Measurements from ENCODE around the gene MGA. TPM values are rescaled to one million over a fixed set of nuclear protein-coding genes. Genes with fewer than 3 reads are reported as not detected.
A peak's percentile ranks its signal among the peaks of the same experiment; 100 is the strongest.

MGA gene
- total RNA-seq, 1 donor from 2014 or later = 38.3 TPM

- no peaks in the 10 kb centered on the region for H3K27me3 Mint-ChIP-seq (ENCODE audit: low read depth)
- no peak overlapping the region for H3K4me3 Mint-ChIP-seq (ENCODE audit: unreplicated experiment)
- no peaks in the 10 kb centered on the region for H3K9me3 Mint-ChIP-seq (ENCODE audit: low read depth)
- peaks cover 16% of the 10 kb centered on the region for H3K4me1 Mint-ChIP-seq (ENCODE audit: low read depth)
- no peak for DNase-seq (ENCODE audit: low spot score)
- TF ChIP-seq CTCF (IDR thresholded peaks at IDR 0.05) = no peak
- H3K36me3 Mint-ChIP-seq (ENCODE audit: low read depth) = peaks cover 1% of the 10 kb centered on the region
- H3K27ac Mint-ChIP-seq (ENCODE audit: unreplicated experiment) = no peak overlapping the region
Measured at GRCh38 chr15:41675337-41675736, 15.1 kb downstream of the MGA start.

- TF ChIP-seq CTCF (IDR thresholded peaks at IDR 0.05) = no peak
- H3K9me3 Mint-ChIP-seq (ENCODE audit: low read depth) = no peaks in the 10 kb centered on the region
- no peaks in the 10 kb centered on the region for H3K27me3 Mint-ChIP-seq (ENCODE audit: low read depth)
- DNase-seq (ENCODE audit: low spot score) = no peak
- no peak overlapping the region for H3K4me3 Mint-ChIP-seq (ENCODE audit: unreplicated experiment)
- H3K36me3 Mint-ChIP-seq (ENCODE audit: low read depth) = peaks cover 1% of the 10 kb centered on the region
- H3K4me1 Mint-ChIP-seq (ENCODE audit: low read depth) = peaks cover 12% of the 10 kb centered on the region
- H3K27ac Mint-ChIP-seq (ENCODE audit: unreplicated experiment) = no peak overlapping the region
Measured at GRCh38 chr15:41678742-41679141, 18.5 kb downstream of the MGA start.

- no peak overlapping the region for H3K4me3 Mint-ChIP-seq (ENCODE audit: unreplicated experiment)
- TF ChIP-seq CTCF (IDR thresholded peaks at IDR 0.05) = no peak
- peaks cover 19% of the 10 kb centered on the region for H3K4me1 Mint-ChIP-seq (ENCODE audit: low read depth)
- no peaks in the 10 kb centered on the region for H3K36me3 Mint-ChIP-seq (ENCODE audit: low read depth)
- no peak for DNase-seq (ENCODE audit: low spot score)
- H3K9me3 Mint-ChIP-seq (ENCODE audit: low read depth) = no peaks in the 10 kb centered on the region
- H3K27ac Mint-ChIP-seq (ENCODE audit: unreplicated experiment) = no peak overlapping the region
- H3K27me3 Mint-ChIP-seq (ENCODE audit: low read depth) = no peaks in the 10 kb centered on the region
Measured at GRCh38 chr15:41683955-41684354, 23.8 kb downstream of the MGA start.

GRCh38 chr15:41688671-41689070 lies 28.5 kb downstream of the MGA start:
- Mint-ChIP-seq H3K27ac (ENCODE audit: unreplicated experiment) (peak overlapping the region; percentile 38), H3K36me3 (ENCODE audit: low read depth) (no peaks in the 10 kb centered on the region), H3K27me3 (ENCODE audit: low read depth) (no peaks in the 10 kb centered on the region), H3K4me1 (ENCODE audit: low read depth) (peaks cover 51% of the 10 kb centered on the region), H3K4me3 (ENCODE audit: unreplicated experiment) (no peak overlapping the region), H3K9me3 (ENCODE audit: low read depth) (no peaks in the 10 kb centered on the region)
- no peak for DNase-seq (ENCODE audit: low spot score)
- no peak for TF ChIP-seq CTCF (IDR thresholded peaks at IDR 0.05)

GRCh38 chr15:41689083-41689482 lies 28.9 kb downstream of the MGA start:
- Mint-ChIP-seq H3K27me3 (ENCODE audit: low read depth) (no peaks in the 10 kb centered on the region), H3K36me3 (ENCODE audit: low read depth) (no peaks in the 10 kb centered on the region), H3K4me1 (ENCODE audit: low read depth) (peaks cover 49% of the 10 kb centered on the region), H3K27ac (ENCODE audit: unreplicated experiment) (no peak overlapping the region), H3K4me3 (ENCODE audit: unreplicated experiment) (no peak overlapping the region), H3K9me3 (ENCODE audit: low read depth) (no peaks in the 10 kb centered on the region)
- no peak for DNase-seq (ENCODE audit: low spot score)
- no peak for TF ChIP-seq CTCF (IDR thresholded peaks at IDR 0.05)

Data from chondrocyte (in vitro differentiated cells).